Measurements from ENCODE around the gene ADAP1.

DNA sequence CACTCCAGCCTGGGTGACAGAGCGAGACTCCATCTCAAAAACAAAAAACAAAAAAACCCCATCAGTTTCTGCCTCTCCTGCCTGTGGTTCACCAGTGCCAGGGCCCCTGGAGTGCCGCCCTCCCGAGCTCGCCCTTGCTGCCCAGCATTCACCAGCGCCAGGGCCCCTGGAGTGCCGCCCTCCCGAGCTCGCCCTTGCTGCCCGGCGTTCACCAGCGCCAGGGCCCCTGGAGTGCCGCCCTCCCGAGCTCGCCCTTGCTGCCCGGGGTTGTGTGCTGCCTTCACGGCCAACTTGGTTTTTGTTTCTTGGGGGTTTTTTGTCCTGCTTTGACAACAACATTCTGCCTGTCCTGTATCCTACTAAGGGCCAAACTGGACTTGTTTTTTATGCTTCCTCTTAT is 91.4 kb downstream of the ADAP1 start:
- TF ChIP-seq, protein P1, sequence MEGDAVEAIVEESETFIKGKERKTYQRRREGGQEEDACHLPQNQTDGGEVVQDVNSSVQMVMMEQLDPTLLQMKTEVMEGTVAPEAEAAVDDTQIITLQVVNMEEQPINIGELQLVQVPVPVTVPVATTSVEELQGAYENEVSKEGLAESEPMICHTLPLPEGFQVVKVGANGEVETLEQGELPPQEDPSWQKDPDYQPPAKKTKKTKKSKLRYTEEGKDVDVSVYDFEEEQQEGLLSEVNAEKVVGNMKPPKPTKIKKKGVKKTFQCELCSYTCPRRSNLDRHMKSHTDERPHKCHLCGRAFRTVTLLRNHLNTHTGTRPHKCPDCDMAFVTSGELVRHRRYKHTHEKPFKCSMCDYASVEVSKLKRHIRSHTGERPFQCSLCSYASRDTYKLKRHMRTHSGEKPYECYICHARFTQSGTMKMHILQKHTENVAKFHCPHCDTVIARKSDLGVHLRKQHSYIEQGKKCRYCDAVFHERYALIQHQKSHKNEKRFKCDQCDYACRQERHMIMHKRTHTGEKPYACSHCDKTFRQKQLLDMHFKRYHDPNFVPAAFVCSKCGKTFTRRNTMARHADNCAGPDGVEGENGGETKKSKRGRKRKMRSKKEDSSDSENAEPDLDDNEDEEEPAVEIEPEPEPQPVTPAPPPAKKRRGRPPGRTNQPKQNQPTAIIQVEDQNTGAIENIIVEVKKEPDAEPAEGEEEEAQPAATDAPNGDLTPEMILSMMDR (IDR thresholded peaks at IDR 0.05), result no peak
- TF ChIP-seq POLR2A (IDR thresholded peaks at IDR 0.05), result no peak

Data from transverse colon (tissue), 3 donors.